Peyer's patch (tissue), 4 donors: ENCODE data around the gene PRSS50.

ENCODE experiments used
- POLR2A ChIP-seq, 2 donors: fragments of 450-650 bp; IDR thresholded peaks; one replicate each; pipeline ENCODE4 v1.5.1; 2017; ENCODE audit warnings: antibody characterized with exemption in 2 of 2, mild to moderate bottlenecking in 2 of 2, moderate library complexity in 2 of 2
- TF ChIP-seq, protein P1 (sequence below), 6 experiments: fragments of 450-650 bp in 4 of 6; fragments of 200-600 bp in 2 of 6; sonication (generic) in 1 of 6; IDR thresholded peaks; one replicate each; pipeline ENCODE4 v1.5.1; 2017 to 2019; ENCODE audit warnings: antibody characterized with exemption in 6 of 6, mild to moderate bottlenecking in 3 of 6, moderate library complexity in 1 of 6

DNA sequence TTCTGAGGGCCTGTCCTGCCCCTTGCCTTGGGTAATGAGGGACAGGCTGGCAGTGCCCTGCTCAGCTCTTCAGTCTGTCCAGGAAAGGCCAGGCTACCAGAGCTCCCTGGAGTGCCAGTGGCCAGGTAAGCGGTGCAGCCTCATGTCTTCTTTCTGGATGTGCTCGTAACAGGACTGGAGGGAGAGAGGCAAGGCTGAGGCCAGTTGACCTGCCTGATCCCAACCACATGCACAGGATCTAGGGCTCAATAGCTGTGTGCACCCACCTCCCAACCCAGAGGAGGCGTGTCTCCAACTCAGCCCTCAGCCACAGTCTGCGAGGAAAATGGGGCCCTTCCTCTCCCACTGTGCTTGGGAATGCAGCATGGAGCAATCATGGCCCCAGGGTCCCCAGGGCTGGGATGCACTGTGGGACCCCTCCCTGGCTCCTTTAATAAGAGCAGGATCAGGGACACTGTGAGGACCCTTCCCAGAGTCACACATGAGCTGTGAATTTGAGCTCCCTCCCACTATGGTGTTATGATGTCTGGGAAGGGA, 46.7 kb downstream of the PRSS50 start:
- TF ChIP-seq, protein P1, sequence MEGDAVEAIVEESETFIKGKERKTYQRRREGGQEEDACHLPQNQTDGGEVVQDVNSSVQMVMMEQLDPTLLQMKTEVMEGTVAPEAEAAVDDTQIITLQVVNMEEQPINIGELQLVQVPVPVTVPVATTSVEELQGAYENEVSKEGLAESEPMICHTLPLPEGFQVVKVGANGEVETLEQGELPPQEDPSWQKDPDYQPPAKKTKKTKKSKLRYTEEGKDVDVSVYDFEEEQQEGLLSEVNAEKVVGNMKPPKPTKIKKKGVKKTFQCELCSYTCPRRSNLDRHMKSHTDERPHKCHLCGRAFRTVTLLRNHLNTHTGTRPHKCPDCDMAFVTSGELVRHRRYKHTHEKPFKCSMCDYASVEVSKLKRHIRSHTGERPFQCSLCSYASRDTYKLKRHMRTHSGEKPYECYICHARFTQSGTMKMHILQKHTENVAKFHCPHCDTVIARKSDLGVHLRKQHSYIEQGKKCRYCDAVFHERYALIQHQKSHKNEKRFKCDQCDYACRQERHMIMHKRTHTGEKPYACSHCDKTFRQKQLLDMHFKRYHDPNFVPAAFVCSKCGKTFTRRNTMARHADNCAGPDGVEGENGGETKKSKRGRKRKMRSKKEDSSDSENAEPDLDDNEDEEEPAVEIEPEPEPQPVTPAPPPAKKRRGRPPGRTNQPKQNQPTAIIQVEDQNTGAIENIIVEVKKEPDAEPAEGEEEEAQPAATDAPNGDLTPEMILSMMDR (IDR thresholded peaks at IDR 0.05), result no peak
- TF ChIP-seq POLR2A (IDR thresholded peaks at IDR 0.05), result no peak
